Measurements from ENCODE around the gene TBC1D32.
A peak's percentile ranks its signal among the peaks of the same experiment; 100 is the strongest.
"Not testable (repeated sequence)": the region's sequence is repeated elsewhere in the genome, so short reads cannot be mapped to it uniquely, and the experiment has no call there.

TBC1D32 gene

GRCh38 chr6:121093928-121094327 lies 240.4 kb downstream of the TBC1D32 start:
- DNase-seq, result no peak

GRCh38 chr6:121090492-121090891 lies 243.8 kb downstream of the TBC1D32 start:
- DNase-seq, result no peak

- DNase-seq, result no peak
Observed at GRCh38 chr6:121086876-121087275, 247.4 kb downstream of the TBC1D32 start.

GRCh38 chr6:121076119-121076518 lies 258.2 kb downstream of the TBC1D32 start:
- no peak for DNase-seq

GRCh38 chr6:121068749-121069148 lies 265.5 kb downstream of the TBC1D32 start:
- DNase-seq, result not testable (repeated sequence)

GRCh38 chr6:121067381-121067780 lies 266.9 kb downstream of the TBC1D32 start:
- DNase-seq, result no peak

DNA sequence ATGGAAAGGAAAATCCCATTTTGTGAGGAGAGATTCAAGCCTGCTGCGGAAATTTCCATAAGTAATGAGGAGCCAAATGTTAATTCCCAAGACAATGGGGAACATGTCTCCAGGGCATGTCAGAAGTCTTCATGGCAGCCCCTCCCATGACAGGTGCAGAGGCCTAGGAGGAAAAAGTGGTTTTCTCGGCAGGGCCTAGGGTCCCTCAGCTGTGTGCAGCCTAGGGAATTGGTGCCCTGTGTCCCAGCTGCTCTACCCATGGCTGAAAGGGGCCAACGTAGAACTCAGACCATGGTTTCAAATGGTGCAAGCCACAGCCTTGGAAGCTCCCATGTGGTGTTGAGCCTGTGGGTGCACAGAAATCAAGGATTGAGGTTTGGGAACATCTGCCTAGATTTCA lies 269.9 kb downstream of the TBC1D32 start:
- DNase-seq, result no peak

DNA sequence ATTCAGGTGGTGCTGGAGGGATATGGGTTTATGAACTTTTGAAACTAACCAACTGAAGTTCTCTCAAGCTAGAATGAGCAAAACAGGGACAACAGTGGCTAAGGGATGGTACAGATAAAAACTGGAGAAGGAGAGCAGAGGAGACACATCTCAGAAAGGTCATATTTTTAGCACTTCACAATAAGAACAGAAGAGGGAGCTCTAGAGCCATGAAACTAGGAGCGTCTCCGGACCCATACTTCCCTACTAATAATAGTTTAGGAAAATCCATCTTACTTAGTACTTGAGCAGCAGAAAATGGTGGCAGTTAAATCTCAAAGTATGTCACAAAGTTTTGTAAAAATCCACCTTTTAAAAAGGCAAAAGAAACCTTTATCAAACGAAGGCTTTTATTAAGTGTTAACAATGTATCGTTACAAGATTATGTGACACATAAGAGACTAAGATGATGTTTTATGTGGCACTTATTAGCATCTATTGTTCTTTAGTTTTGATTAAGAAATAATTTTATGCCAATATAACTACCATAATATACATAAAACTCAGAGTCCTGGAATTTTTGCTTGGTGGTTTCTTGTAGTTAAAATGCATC lies 278.6 kb downstream of the TBC1D32 start:
- DNase-seq, result peak; percentile 42

DNA sequence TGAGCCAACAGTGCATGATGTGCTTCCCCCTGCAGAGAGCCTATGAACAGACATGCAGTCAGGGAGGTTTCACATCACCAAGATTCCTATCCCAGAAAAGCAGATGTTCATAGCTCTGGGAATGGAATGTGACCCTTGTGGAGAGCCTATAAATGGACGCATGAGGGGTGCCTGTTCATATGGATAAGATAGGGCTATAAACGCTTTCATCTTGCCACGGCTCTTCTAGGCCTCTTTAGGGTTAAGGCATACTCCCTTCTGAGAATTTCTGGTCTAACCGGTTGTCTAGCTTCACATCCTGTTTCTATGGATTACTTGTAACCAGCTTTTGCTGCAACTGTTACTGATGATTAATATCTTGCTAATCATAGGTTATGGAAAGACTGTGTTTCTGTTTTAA lies 285.7 kb downstream of the TBC1D32 start:
- not testable (repeated sequence) for DNase-seq

- DNase-seq, result not testable (repeated sequence)
Observed at GRCh38 chr6:121044905-121045304, 289.4 kb downstream of the TBC1D32 start.

- not testable (repeated sequence) for DNase-seq
Observed at GRCh38 chr6:121043706-121044105, 290.6 kb downstream of the TBC1D32 start.

DNA sequence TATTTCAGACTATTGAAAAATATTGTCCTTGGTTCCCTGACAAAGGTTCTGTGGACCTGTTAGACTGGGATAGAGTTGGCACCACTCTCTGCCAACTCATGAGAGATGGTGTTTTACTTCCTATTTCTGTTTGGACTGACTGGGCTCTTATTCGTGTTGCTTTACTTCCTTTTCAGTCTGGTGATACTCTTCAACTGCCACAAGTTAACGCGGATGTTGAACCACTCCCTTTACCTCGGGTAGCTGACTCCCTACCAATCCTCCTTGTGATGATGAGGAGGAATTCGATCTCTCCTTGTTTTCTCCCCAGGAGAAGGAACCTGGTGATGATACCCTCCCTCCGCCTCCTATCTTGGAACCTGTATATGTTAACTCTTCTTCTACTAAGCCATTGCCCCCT lies 291.1 kb downstream of the TBC1D32 start:
- DNase-seq, result not testable (repeated sequence)

- no peak for DNase-seq
Observed at GRCh38 chr6:121042766-121043165, 291.5 kb downstream of the TBC1D32 start.

DNA sequence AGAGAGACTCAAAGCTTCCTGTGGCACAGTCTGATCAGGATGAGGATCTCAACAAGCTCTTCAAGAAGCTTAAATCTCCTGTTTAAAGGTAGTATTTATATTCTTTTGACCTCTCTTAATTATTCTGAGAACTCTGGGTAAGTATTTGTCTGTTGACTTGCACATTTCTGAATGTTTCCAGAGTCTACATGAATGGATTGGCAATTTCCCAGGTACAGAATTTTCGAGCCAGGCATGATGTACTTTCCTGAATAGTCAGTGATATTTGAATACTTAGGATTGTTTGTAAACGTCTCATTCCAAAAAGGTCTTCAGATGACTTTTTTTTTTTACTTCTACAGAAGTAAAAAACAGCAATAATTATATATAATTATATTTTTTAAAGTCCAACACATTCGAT lies 293.4 kb downstream of the TBC1D32 start:
- no peak for DNase-seq

DNA sequence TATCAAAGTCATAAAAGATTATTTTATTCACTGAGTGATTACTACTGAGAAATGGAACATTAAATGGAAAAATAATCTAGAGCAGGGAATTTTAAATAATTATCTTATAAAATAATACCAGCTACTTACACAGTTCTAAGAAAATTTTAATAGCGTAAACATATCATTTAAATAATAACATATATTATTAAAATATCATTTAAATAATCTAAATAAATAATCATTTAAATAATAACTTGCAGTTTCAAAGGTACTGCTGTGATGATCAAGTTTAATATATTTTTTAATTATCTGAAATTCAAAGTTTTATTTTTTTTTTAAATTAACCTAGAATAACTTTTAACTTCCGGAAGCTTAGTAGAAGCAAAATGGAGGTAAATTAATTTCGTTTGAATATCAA lies 301.2 kb downstream of the TBC1D32 start:
- no peak for DNase-seq

DNA sequence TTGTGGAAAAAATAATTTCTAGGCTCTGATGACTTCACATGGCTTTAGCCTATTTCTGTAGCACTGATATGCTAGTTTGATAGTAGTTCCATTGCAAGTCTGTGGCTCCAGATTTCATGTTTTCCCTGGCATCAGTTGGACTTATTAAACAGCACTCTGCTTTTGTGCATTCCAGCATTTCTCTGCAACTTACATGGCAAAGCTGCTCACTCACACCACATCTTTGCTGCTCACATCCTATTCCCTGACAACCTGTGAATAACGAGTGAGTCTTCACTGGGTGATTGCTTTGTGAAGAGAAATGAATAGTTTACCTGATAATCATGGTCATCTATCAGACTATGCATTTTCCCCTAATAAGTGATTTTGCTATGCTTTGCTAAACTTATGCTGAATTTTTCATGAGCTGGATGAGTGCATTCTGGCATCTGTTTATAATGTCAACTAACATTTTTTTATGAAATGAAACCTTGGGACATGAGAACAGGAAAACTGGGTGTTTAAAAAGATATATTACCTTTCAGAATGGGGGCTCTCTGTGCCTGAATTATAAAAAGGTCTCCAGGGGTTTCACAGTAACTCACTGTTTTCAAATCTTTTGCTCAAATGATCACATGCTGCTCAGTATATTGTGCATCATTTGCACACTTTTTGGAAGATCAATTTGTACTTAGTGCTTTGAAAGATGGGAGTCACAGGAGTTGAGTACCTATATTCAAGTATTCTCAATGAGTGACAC lies 301.8 kb downstream of the TBC1D32 start:
- no peak for DNase-seq

All from NCI-H1694 (cell line).